Tibial nerve (tissue), 4 donors: ENCODE data around the gene UBA1.

Experiments used
- EP300 ChIP-seq, 2 donors: sonication (generic); formaldehyde crosslinking; IDR thresholded peaks; one replicate each; pipeline ENCODE4 v1.6.1; 2017; ENCODE audit warnings: antibody characterized with exemption in 2 of 2, mild to moderate bottlenecking in 1 of 2
- TF ChIP-seq, protein P1 (sequence below), 5 experiments: fragments of 200-600 bp in 3 of 5; fragments of 450-650 bp in 2 of 5; sonication (generic) in 3 of 5; IDR thresholded peaks; one replicate each; pipeline ENCODE4 v1.5.1; 2016 to 2019; ENCODE audit warnings: antibody characterized with exemption in 5 of 5, mild to moderate bottlenecking in 3 of 5, moderate library complexity in 2 of 5

DNA sequence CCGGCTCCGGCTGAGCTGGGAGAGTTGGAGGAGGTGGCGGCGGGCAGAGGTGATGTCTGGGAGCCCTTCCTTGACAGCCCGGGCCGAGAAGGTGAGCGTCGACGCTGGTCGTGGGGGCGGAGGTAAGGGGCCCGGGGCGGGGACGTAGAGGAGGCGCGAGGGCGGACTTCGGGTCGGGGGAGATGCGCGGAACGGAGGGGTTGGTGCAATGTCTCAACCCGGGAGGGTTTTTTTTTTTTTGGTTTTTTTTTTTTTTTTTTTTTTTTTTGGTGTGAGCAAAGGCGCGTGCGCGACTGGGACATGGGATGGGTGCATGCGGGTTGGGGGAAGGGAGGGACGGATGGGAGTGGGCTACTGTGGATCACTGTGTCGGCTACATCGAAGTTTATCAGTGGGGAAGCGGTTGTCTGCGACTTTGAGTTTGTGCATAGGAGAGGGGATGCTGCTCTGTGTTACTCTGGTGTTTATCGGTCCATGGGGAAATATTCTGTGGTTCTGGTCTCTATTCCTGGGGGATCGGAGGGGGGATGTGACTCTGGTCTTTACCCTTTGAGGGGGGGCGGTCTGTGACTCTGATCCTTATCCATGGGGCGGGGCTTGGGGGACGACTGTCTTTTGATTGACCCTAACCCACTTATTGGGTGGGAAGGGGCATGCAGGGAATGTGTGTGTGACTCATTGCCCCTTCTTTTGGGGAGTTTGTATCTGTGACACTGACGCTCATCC, 48.1 kb upstream of the UBA1 start:
- TF ChIP-seq, protein P1, sequence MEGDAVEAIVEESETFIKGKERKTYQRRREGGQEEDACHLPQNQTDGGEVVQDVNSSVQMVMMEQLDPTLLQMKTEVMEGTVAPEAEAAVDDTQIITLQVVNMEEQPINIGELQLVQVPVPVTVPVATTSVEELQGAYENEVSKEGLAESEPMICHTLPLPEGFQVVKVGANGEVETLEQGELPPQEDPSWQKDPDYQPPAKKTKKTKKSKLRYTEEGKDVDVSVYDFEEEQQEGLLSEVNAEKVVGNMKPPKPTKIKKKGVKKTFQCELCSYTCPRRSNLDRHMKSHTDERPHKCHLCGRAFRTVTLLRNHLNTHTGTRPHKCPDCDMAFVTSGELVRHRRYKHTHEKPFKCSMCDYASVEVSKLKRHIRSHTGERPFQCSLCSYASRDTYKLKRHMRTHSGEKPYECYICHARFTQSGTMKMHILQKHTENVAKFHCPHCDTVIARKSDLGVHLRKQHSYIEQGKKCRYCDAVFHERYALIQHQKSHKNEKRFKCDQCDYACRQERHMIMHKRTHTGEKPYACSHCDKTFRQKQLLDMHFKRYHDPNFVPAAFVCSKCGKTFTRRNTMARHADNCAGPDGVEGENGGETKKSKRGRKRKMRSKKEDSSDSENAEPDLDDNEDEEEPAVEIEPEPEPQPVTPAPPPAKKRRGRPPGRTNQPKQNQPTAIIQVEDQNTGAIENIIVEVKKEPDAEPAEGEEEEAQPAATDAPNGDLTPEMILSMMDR (IDR thresholded peaks at IDR 0.05): no peak
- TF ChIP-seq EP300 (IDR thresholded peaks at IDR 0.05): no peak
